ENCODE results near the gene WDR7.

Gene WDR7

DNA sequence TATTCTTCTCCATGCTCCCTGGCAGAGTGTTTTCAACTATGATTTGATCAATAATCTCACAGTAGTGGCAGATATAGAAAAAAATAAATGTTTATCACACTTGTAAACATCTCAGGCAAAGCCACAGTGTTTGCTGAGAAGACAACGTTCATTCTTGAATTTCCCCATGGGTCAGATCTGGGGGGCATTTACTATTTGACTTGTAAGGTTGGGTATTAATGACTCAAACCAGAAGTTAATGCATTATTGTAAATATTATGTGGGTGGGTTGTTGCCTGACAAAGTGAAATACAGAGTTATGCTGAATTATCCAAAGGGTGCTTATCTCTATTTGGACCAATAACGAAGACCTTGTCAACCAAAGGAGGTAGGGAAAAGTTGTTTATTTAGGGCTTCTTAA is 346.0 kb downstream of the WDR7 start:
- Histone ChIP-seq H3K4me3 (ENCODE audit: low read depth in 1 of 5, low read length in 5 of 5) (no peak overlapping the region), H3K27ac (ENCODE audit: low read depth, low read length) (no peak overlapping the region), H3K36me3 (ENCODE audit: control insufficient read depth in 5 of 5, insufficient read depth in 5 of 5, low read length in 5 of 5) (no peaks in the 10 kb centered on the region), H3K9ac (ENCODE audit: low read length in 5 of 5) (no peak overlapping the region), H3K4me1 (ENCODE audit: control insufficient read depth in 5 of 5, insufficient read depth in 5 of 5, low read length in 5 of 5) (no peaks in the 10 kb centered on the region), H3K27me3 (ENCODE audit: control insufficient read depth in 5 of 5, insufficient read depth in 4 of 5, low read length in 5 of 5) (no peaks in the 10 kb centered on the region), H3K9me3 (ENCODE audit: control insufficient read depth in 5 of 5, low read length in 5 of 5) (no peaks in the 10 kb centered on the region)

- peaks cover 0 to 4% (median 0%) of the 10 kb centered on the region in 5 donors for H3K4me1 ChIP-seq (ENCODE audit: control insufficient read depth in 5 of 5, insufficient read depth in 5 of 5, low read length in 5 of 5)
- no peaks in the 10 kb centered on the region for H3K27me3 ChIP-seq (ENCODE audit: control insufficient read depth in 5 of 5, insufficient read depth in 4 of 5, low read length in 5 of 5)
- H3K36me3 ChIP-seq (ENCODE audit: control insufficient read depth in 5 of 5, insufficient read depth in 5 of 5, low read length in 5 of 5): no peaks in the 10 kb centered on the region
- no peaks in the 10 kb centered on the region for H3K9me3 ChIP-seq (ENCODE audit: control insufficient read depth in 5 of 5, low read length in 5 of 5)
- H3K4me3 ChIP-seq (ENCODE audit: low read depth in 1 of 5, low read length in 5 of 5): no peak overlapping the region
- no peak overlapping the region for H3K9ac ChIP-seq (ENCODE audit: low read length in 5 of 5)
- H3K27ac ChIP-seq (ENCODE audit: low read depth, low read length): no peak overlapping the region
These were observed 348.7 kb downstream of the WDR7 start for GRCh38 chr18:56999823-57000222.

GRCh38 chr18:57002627-57003026 is 351.5 kb downstream of the WDR7 start:
- H3K27me3 ChIP-seq (ENCODE audit: control insufficient read depth in 5 of 5, insufficient read depth in 4 of 5, low read length in 5 of 5): no peaks in the 10 kb centered on the region
- no peak overlapping the region for H3K9ac ChIP-seq (ENCODE audit: low read length in 5 of 5)
- H3K4me1 ChIP-seq (ENCODE audit: control insufficient read depth in 5 of 5, insufficient read depth in 5 of 5, low read length in 5 of 5): peaks cover 0 to 4% (median 0%) of the 10 kb centered on the region in 5 donors
- H3K27ac ChIP-seq (ENCODE audit: low read depth, low read length): no peak overlapping the region
- H3K9me3 ChIP-seq (ENCODE audit: control insufficient read depth in 5 of 5, low read length in 5 of 5): no peaks in the 10 kb centered on the region
- H3K36me3 ChIP-seq (ENCODE audit: control insufficient read depth in 5 of 5, insufficient read depth in 5 of 5, low read length in 5 of 5): no peaks in the 10 kb centered on the region
- H3K4me3 ChIP-seq (ENCODE audit: low read depth in 1 of 5, low read length in 5 of 5): no peak overlapping the region

DNA sequence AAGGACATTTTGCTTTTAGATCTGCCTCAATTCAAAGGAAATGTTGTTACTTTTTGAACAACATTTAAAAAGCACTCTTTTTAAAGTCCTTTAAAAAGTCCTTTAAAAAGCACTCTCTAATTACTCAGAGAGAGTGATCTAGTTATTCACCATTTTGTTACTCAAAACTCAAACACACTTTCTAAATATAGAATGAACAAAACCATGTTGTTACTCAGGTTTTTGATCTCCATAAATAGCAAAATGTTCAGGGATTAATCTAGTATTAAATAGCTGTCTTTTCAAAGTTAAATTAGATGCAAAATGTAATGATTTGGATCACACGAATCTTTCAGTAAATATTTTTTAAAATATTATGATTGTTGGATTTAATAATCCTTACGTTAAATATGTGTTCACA is 352.2 kb downstream of the WDR7 start:
- Histone ChIP-seq H3K9ac (ENCODE audit: low read length in 5 of 5) (no peak overlapping the region), H3K9me3 (ENCODE audit: control insufficient read depth in 5 of 5, low read length in 5 of 5) (no peaks in the 10 kb centered on the region), H3K27ac (ENCODE audit: low read depth, low read length) (no peak overlapping the region), H3K27me3 (ENCODE audit: control insufficient read depth in 5 of 5, insufficient read depth in 4 of 5, low read length in 5 of 5) (no peaks in the 10 kb centered on the region), H3K4me3 (ENCODE audit: low read depth in 1 of 5, low read length in 5 of 5) (no peak overlapping the region), H3K4me1 (ENCODE audit: control insufficient read depth in 5 of 5, insufficient read depth in 5 of 5, low read length in 5 of 5) (peaks cover 0 to 4% (median 2%) of the 10 kb centered on the region in 5 donors), H3K36me3 (ENCODE audit: control insufficient read depth in 5 of 5, insufficient read depth in 5 of 5, low read length in 5 of 5) (no peaks in the 10 kb centered on the region)

- Histone ChIP-seq H3K27me3 (ENCODE audit: control insufficient read depth in 5 of 5, insufficient read depth in 4 of 5, low read length in 5 of 5) (no peaks in the 10 kb centered on the region), H3K36me3 (ENCODE audit: control insufficient read depth in 5 of 5, insufficient read depth in 5 of 5, low read length in 5 of 5) (no peaks in the 10 kb centered on the region), H3K9me3 (ENCODE audit: control insufficient read depth in 5 of 5, low read length in 5 of 5) (no peaks in the 10 kb centered on the region), H3K27ac (ENCODE audit: low read depth, low read length) (no peak overlapping the region), H3K9ac (ENCODE audit: low read length in 5 of 5) (no peak overlapping the region), H3K4me3 (ENCODE audit: low read depth in 1 of 5, low read length in 5 of 5) (no peak overlapping the region), H3K4me1 (ENCODE audit: control insufficient read depth in 5 of 5, insufficient read depth in 5 of 5, low read length in 5 of 5) (peaks cover 0 to 4% (median 3%) of the 10 kb centered on the region in 5 donors)
These were observed 353.4 kb downstream of the WDR7 start for GRCh38 chr18:57004366-57005121.

DNA sequence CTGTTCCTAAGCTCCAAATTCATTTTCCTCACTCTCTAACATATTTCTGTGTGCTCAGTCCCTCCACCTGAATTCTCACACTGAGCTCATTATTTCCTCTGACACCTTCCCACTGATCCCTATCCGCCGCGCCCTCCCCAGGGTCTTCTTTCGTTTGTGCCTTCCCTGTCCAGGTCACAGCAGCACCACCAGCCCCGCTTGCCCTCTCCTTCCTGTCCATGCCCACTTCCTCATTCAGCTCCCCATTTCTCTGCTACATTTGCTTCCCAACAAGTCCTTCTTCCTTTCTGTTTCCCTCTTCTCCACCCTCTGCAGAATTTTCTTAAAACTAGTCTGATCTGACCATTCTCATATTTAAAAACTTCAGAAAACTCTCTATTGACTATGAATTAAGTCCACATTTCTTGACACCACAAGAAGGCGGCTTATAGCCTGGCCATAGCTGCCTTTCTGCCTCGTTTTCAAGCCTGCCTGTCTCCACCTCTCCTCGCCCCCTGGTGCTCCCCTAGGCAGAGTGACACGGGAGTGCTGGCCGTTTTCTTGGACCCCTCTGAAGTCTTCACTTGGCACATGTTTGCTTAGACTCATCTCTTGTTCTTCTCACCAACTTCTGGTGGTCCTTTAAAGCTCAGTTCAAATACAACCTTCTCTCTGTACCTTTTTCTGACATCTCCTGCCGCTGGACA is 357.0 kb downstream of the WDR7 start:
- Histone ChIP-seq H3K27me3 (ENCODE audit: control insufficient read depth in 5 of 5, insufficient read depth in 4 of 5, low read length in 5 of 5) (no peaks in the 10 kb centered on the region), H3K9me3 (ENCODE audit: control insufficient read depth in 5 of 5, low read length in 5 of 5) (no peaks in the 10 kb centered on the region), H3K4me1 (ENCODE audit: control insufficient read depth in 5 of 5, insufficient read depth in 5 of 5, low read length in 5 of 5) (peaks cover 0 to 4% (median 3%) of the 10 kb centered on the region in 5 donors), H3K27ac (ENCODE audit: low read depth, low read length) (no peak overlapping the region), H3K36me3 (ENCODE audit: control insufficient read depth in 5 of 5, insufficient read depth in 5 of 5, low read length in 5 of 5) (peaks cover 0 to 2% (median 0%) of the 10 kb centered on the region in 5 donors), H3K9ac (ENCODE audit: low read length in 5 of 5) (no peak overlapping the region), H3K4me3 (ENCODE audit: low read depth in 1 of 5, low read length in 5 of 5) (no peak overlapping the region)

- Histone ChIP-seq H3K4me1 (ENCODE audit: control insufficient read depth in 5 of 5, insufficient read depth in 5 of 5, low read length in 5 of 5) (peaks cover 0 to 3% (median 0%) of the 10 kb centered on the region in 5 donors), H3K27me3 (ENCODE audit: control insufficient read depth in 5 of 5, insufficient read depth in 4 of 5, low read length in 5 of 5) (no peaks in the 10 kb centered on the region), H3K27ac (ENCODE audit: low read depth, low read length) (no peak overlapping the region)
These were observed 358.7 kb downstream of the WDR7 start for GRCh38 chr18:57009844-57010243.

DNA sequence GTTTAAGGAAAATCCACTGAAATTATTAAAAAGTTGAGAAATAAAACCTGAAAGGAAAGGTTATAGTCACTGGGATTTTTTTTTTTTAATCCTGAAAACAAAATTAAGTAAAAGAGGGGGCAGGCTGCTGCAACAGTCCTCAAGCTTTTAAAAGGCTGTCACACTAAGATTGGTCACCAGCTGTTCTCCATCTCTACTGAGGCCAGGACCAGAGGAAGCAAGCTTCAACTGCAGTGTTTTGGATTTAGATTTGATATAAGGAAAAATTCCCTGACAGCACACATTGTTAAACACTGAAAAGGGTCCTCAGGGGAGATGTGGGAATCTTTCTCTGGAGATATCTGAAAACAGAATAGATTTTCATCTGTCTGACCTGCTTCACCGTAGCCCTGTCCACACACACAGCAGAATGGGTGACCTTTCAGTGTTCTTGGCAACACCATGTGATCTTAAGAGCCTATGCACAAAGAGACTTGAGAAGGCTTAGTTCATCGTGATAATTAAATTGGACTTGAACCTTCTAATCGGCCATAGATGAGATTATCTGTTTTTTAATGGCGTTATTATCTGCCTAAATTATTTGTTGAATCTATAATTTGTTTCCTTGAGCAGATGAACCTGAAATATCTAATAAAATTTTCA is 363.7 kb downstream of the WDR7 start:
- Histone ChIP-seq H3K36me3 (ENCODE audit: control insufficient read depth in 5 of 5, insufficient read depth in 5 of 5, low read length in 5 of 5) (peaks cover 0 to 2% (median 0%) of the 10 kb centered on the region in 5 donors), H3K4me1 (ENCODE audit: control insufficient read depth in 5 of 5, insufficient read depth in 5 of 5, low read length in 5 of 5) (no peaks in the 10 kb centered on the region), H3K27ac (ENCODE audit: low read depth, low read length) (no peak overlapping the region), H3K4me3 (ENCODE audit: low read depth in 1 of 5, low read length in 5 of 5) (no peak overlapping the region), H3K9ac (ENCODE audit: low read length in 5 of 5) (no peak overlapping the region), H3K27me3 (ENCODE audit: control insufficient read depth in 5 of 5, insufficient read depth in 4 of 5, low read length in 5 of 5) (no peaks in the 10 kb centered on the region), H3K9me3 (ENCODE audit: control insufficient read depth in 5 of 5, low read length in 5 of 5) (no peaks in the 10 kb centered on the region)

More at GRCh38 chr18:57009844-57010243, 358.7 kb downstream of the WDR7 start:
- no peak overlapping the region for H3K4me3 ChIP-seq (ENCODE audit: low read depth in 1 of 5, low read length in 5 of 5)
- H3K9me3 ChIP-seq (ENCODE audit: control insufficient read depth in 5 of 5, low read length in 5 of 5): no peaks in the 10 kb centered on the region
- peaks cover 0 to 2% (median 0%) of the 10 kb centered on the region in 5 donors for H3K36me3 ChIP-seq (ENCODE audit: control insufficient read depth in 5 of 5, insufficient read depth in 5 of 5, low read length in 5 of 5)
- H3K9ac ChIP-seq (ENCODE audit: low read length in 5 of 5): no peak overlapping the region

DNA sequence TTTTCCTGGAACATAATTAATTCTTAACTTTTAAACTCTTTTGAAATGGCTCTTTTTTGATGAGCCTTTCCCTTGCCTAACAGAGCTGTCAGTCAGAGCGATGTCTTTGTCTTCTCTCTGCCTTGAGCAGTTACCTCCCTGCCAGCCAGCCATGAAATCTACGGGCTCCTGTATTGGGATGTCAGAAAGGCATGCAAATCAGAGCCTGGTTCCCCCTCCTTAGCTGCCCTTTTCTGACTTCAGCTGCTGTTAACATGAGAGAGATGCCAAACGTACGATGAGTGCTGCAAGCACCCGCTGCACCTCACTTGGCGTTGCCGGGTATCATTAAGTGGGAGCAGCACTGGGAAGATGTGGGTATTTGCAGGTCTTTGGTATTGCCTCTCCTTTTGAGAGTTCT is 364.3 kb downstream of the WDR7 start:
- H3K4me3 ChIP-seq (ENCODE audit: low read depth in 1 of 5, low read length in 5 of 5): no peak overlapping the region
- H3K27me3 ChIP-seq (ENCODE audit: control insufficient read depth in 5 of 5, insufficient read depth in 4 of 5, low read length in 5 of 5): no peaks in the 10 kb centered on the region
- H3K36me3 ChIP-seq (ENCODE audit: control insufficient read depth in 5 of 5, insufficient read depth in 5 of 5, low read length in 5 of 5): peaks cover 0 to 2% (median under 1%) of the 10 kb centered on the region in 5 donors
- H3K9ac ChIP-seq (ENCODE audit: low read length in 5 of 5): no peak overlapping the region
- no peaks in the 10 kb centered on the region for H3K4me1 ChIP-seq (ENCODE audit: control insufficient read depth in 5 of 5, insufficient read depth in 5 of 5, low read length in 5 of 5)
- no peak overlapping the region for H3K27ac ChIP-seq (ENCODE audit: low read depth, low read length)
- no peaks in the 10 kb centered on the region for H3K9me3 ChIP-seq (ENCODE audit: control insufficient read depth in 5 of 5, low read length in 5 of 5)

GRCh38 chr18:57018845-57019244 is 367.7 kb downstream of the WDR7 start:
- Histone ChIP-seq H3K36me3 (ENCODE audit: control insufficient read depth in 5 of 5, insufficient read depth in 5 of 5, low read length in 5 of 5) (peaks cover 2 to 15% (median 13%) of the 10 kb centered on the region in 5 donors), H3K9me3 (ENCODE audit: control insufficient read depth in 5 of 5, low read length in 5 of 5) (no peaks in the 10 kb centered on the region), H3K4me1 (ENCODE audit: control insufficient read depth in 5 of 5, insufficient read depth in 5 of 5, low read length in 5 of 5) (no peaks in the 10 kb centered on the region), H3K27ac (ENCODE audit: low read depth, low read length) (no peak overlapping the region), H3K9ac (ENCODE audit: low read length in 5 of 5) (no peak overlapping the region), H3K27me3 (ENCODE audit: control insufficient read depth in 5 of 5, insufficient read depth in 4 of 5, low read length in 5 of 5) (no peaks in the 10 kb centered on the region), H3K4me3 (ENCODE audit: low read depth in 1 of 5, low read length in 5 of 5) (no peak overlapping the region)
